ENCODE results near the gene AP1M1. TPM values are rescaled to one million over a fixed set of nuclear protein-coding genes. Genes with fewer than 3 reads are reported as not detected.

Gene AP1M1
- total RNA-seq, 2 donors from 2014 or later, result 77.5 to 121 TPM

DNA sequence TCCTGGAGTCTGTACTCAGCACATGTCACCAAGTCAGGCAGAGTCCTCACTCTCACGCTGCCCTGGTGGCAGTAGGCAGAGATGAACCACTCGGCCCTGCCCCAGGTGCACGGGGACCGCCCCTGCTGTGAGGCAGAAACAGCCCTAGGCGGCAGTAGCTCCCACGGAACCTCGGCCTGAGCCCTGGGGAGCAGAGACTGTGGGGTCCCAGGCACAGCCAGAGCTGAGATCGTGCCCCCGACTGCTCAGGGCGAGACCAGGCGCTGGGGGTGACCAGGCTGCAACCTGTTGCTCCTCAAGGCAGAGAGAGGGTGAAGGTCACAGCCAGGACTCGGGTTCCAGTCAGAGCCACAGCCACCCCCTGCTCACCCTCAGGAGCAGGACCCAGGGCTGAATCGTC lies 34.9 kb downstream of the AP1M1 start:
- no peak overlapping the region for H3K27ac ChIP-seq
- no peaks in the 10 kb centered on the region for H3K4me1 ChIP-seq (ENCODE audit: control insufficient read depth in 1 of 2, low read depth in 2 of 2)
- TF ChIP-seq, protein P1, sequence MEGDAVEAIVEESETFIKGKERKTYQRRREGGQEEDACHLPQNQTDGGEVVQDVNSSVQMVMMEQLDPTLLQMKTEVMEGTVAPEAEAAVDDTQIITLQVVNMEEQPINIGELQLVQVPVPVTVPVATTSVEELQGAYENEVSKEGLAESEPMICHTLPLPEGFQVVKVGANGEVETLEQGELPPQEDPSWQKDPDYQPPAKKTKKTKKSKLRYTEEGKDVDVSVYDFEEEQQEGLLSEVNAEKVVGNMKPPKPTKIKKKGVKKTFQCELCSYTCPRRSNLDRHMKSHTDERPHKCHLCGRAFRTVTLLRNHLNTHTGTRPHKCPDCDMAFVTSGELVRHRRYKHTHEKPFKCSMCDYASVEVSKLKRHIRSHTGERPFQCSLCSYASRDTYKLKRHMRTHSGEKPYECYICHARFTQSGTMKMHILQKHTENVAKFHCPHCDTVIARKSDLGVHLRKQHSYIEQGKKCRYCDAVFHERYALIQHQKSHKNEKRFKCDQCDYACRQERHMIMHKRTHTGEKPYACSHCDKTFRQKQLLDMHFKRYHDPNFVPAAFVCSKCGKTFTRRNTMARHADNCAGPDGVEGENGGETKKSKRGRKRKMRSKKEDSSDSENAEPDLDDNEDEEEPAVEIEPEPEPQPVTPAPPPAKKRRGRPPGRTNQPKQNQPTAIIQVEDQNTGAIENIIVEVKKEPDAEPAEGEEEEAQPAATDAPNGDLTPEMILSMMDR (IDR thresholded peaks at IDR 0.05), result no peak
- no peak for DNase-seq (ENCODE audit: low spot score)
- H3K36me3 ChIP-seq, result peaks cover 78% of the 10 kb centered on the region
- no peaks in the 10 kb centered on the region for H3K9me3 ChIP-seq
- no peak for ATAC-seq (ENCODE audit: insufficient number of reproducible peaks, low FRiP score, low read depth)
- no peaks in the 10 kb centered on the region for H3K27me3 ChIP-seq (replicated peaks; ENCODE audit: insufficient read depth)
- no peak overlapping the region for H3K4me3 ChIP-seq

DNA sequence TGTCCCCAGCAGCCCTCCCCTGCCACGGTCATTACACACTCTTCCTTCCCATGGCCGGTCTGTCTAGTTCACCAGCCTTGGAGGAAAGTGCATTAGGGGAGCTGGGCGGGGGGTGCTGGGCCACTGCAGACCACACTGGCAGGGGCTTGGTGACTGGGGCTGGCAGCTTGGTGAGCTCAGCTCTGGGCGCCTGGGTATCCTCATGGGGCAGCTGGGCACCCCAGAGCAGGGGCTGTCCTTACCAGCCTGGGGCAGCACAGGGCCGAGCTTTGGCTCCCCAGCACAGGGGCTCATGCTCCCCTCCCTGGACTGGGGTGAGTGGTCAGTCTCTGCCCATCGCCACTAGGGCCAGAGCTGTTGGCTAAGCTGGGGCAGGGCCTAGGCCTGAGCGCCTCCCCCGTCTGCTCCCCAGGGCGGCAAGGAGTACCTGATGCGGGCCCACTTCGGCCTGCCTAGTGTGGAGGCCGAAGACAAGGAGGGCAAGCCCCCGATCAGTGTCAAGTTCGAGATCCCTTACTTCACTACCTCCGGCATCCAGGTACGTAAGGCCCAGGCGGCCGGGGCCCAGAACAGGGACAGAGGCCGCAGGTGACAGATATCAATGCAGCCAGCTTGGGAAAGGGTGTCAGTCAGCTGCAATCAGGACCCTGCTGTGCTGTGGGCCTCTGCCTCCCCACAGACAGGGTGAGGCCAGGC lies 35.5 kb downstream of the AP1M1 start:
- no peaks in the 10 kb centered on the region for H3K27me3 ChIP-seq (replicated peaks; ENCODE audit: insufficient read depth)
- H3K27ac ChIP-seq, result no peak overlapping the region
- DNase-seq (ENCODE audit: low spot score), result no peak
- no peak for ATAC-seq (ENCODE audit: insufficient number of reproducible peaks, low FRiP score, low read depth)
- H3K4me1 ChIP-seq (ENCODE audit: control insufficient read depth in 1 of 2, low read depth in 2 of 2), result no peaks in the 10 kb centered on the region
- H3K4me3 ChIP-seq, result no peak overlapping the region
- H3K36me3 ChIP-seq, result peaks cover 71% of the 10 kb centered on the region
- no peaks in the 10 kb centered on the region for H3K9me3 ChIP-seq
- TF ChIP-seq, protein P1 (IDR thresholded peaks at IDR 0.05), result no peak

DNA sequence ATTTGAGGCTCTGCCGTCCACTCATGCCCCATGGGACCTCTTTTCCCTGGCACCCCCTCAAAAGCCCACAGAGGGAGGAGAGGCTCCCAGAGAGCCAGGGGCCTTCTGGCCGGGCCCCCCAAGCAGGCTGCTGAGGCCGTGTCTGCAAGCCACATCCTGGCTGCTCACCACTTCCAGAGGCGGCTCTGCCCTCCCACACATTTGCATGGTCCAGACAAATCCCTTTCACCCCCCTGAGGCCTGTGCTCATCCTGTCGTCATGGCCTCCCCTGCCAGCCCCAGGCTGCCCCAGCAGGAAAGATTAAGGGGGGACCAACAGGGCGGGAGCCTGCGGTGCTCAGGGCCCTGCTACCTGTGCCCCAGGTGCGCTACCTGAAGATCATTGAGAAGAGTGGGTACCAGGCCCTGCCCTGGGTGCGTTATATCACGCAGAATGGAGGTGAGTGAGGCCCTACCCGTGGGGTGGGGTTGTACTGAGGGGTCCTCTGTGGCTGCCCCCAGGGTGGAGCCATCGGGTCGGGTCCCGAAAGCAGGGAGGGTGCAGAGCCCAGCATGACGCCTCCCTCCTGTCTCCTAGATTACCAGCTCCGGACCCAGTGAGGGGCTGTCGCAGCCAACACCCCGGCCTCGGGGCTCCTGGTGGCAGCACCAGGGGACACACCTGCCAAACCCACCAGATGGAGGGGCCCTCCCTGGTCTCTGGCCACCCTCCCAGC lies 36.3 kb downstream of the AP1M1 start:
- peaks cover 63% of the 10 kb centered on the region for H3K36me3 ChIP-seq
- H3K27me3 ChIP-seq (replicated peaks; ENCODE audit: insufficient read depth), result no peaks in the 10 kb centered on the region
- no peak for DNase-seq (ENCODE audit: low spot score)
- TF ChIP-seq, protein P1 (IDR thresholded peaks at IDR 0.05), result no peak
- no peak for ATAC-seq (ENCODE audit: insufficient number of reproducible peaks, low FRiP score, low read depth)
- H3K4me3 ChIP-seq, result no peak overlapping the region
- no peaks in the 10 kb centered on the region for H3K9me3 ChIP-seq
- H3K27ac ChIP-seq, result no peak overlapping the region
- H3K4me1 ChIP-seq (ENCODE audit: control insufficient read depth in 1 of 2, low read depth in 2 of 2), result no peaks in the 10 kb centered on the region

DNA sequence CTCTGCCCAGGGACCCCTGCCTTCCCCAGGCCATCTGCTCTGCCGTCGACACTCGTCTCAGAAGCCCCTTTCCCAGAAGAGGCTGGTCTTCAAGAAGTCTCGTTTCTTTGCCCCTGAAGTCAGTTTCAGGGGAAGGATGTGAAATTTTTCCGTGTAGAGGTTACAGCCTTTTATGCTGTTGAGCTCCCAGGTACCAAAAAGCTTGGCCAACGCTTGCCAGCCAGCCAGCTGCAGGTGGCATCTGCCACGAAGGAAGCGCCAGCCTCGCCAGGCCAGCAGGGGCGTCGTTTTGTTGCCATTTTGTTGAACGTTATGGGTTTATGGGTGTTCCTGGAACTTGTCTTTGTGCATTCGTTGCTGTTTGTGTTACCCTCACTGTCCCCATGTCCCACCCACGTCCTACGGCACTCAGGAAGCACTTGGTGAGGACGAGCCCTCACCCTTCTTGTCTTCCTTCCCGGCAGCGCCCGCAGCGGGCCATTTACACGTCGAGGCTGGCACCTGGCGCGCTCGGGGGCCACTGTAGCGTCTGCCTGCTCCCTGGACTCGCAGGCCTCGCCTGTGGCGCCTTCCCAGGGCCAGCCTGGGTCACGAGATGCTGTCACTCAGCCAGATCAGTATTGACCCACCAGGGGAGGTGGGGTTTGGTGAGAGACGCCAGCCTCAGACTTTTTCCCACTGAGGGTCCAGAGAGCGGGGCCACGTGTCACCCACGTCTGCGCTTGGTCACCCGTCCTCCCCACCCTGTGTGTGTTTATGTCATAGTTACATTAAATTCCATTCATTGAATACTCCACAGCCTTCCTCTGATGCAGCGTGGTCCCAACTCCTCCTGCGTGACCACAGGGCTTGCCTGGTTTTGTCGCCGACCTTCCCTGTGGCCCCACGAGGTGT lies 37.1 kb downstream of the AP1M1 start:
- Histone ChIP-seq H3K27ac (no peak overlapping the region), H3K36me3 (peaks cover 55% of the 10 kb centered on the region), H3K4me3 (no peak overlapping the region), H3K4me1 (ENCODE audit: control insufficient read depth in 1 of 2, low read depth in 2 of 2) (no peaks in the 10 kb centered on the region), H3K27me3 (replicated peaks; ENCODE audit: insufficient read depth) (no peaks in the 10 kb centered on the region), H3K9me3 (no peaks in the 10 kb centered on the region)
- DNase-seq (ENCODE audit: low spot score) (no peak), ATAC-seq (ENCODE audit: insufficient number of reproducible peaks, low FRiP score, low read depth) (no peak)
- TF ChIP-seq, protein P1 (IDR thresholded peaks at IDR 0.05), result no peak

Measured in thoracic aorta (tissue), 2 donors.